IPS DF 4.7 (cell line): ENCODE data around the gene SNRPE.

Experiments used
- DNase-seq: peaks from one replicate; pipeline ENCODE4 v3.0.0-alpha.2; 2013; ENCODE audit warnings: low spot score; ENCODE audit errors: extremely low read depth

SNRPE gene

DNA sequence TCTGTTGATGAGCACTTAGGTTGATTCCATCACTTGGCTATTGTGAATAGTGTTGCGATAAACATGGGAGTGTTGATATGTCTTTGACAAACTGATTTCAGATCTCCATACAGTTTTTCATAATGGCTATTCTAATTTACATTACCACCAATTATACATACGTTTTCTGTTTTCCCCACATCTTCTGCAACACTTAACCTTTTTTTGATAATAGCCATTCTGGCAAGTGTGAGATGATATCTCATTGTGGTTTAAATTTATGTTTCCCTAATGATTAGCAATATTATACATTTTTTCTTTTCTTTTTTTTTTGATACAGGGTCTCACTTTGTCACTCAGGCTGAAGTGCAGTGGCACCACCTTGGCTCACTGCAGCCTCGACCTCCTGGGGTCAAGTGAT, 17.0 kb downstream of the SNRPE start:
- no peak for DNase-seq

DNA sequence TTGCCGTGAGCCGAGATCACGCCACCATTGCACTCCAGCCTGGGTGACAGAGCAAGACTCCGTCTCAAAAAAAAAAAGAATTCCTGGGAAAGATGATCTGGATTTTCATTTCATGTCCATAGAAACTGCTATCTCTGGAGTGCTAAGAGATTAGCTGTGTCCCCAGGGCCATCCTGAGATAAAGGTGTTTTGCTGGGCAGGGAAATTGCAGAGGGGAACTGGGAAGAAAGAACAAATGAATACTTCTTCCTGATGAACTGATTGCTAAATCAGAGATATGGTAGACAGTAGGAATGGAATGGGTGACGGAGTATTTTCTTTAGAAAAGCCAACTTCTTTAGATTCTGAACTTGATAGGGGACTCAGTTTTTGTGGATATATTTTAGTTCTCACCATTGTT, 19.2 kb downstream of the SNRPE start:
- no peak for DNase-seq

DNA sequence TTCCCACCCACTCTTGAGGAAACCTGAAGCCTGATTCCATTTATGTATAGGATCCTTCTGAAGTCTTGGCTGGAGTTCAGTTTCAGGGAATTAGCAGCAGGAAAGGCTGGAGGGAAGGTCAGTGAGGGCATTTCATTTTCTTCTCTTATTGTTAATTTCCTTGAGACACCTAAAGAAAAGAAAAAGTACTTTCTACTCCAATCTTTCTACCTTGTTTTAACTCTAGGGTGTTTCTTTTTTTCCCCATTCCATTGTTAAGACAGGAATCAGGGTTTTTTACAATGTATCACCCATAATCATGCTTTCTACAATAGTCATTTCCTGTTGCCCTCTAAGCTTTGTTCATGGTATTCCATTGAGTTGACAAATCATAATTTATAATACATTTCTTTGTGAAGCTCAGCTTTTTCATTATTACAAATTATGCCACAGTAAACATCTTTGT, 27.4 kb downstream of the SNRPE start:
- no peak for DNase-seq

DNA sequence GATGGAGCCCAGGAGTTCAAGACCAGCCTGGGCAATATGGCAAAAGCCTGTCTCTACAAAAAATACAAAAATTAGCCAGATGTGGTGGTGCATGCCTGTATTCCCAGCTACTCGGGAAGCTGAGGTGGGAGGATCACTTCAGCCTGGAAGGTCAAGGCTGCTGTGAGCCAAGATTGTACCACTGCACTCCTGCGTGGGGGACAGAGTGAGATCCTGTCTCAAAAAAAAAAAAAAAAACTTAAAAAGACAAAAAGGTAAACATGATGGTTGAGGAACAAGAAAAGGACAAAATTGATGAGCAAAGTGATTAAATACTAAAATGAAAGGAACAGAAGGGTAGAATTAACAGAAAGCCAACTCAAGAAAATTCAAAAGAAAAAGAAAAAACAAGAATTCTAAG, 30.6 kb downstream of the SNRPE start:
- no peak for DNase-seq

DNA sequence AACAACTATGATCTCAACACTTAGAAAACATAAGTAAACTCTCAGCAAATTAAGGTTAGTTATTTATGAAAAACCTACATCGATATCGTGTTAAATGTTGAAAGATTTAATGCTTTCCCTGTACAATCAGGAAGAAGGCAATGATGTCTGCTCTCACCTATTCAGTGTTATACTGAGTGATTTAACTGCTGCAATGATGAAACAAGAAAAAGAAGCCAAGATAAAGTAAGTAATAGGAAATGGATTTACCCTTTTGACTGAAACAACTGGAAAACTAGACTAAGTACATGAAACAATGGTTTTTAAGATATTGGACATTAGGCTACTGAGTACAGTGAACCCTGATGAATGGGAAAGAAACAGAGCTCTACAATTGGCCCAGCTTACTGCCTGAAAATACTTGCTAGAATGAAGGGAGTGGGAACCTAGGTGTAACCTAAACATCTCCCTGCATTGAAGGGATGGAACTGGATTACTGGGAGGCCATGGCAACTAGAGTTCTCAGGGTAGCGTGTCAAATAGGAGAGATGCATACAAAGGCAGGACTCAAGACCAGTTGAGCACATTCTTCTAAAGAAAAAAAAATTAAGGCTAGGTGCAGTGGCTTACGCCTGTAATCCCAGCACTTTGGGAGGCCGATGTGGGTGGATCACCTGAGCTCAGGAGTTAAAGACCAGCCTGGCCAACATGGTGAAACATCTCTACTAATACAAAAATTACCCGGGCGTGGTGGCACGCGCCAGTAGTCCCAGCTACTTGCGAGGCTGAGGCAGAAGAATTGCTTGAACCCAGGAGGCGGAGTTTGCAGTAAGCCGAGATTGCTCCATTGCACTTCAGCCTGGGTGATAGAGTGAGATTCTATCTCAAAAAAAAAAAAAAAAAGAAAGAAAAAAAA, 37.3 kb downstream of the SNRPE start:
- no peak for DNase-seq

DNA sequence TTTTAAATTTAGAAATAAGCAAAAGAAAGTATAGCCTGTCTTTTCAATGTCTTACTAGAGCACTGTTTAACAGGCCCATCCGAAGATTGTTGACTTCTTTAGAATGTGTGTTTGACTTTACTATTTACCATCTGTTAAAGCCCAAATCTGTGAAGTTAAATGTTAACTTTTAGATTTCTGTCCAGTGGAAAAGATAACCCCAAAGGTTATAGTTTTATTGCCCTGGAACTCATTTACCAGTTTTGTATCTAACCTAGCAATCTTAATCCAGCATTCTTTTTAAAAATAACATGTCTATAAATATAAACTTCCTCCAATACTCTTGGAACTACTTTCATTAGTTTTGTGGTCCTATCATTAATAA, 37.9 kb downstream of the SNRPE start:
- DNase-seq, result no peak

DNA sequence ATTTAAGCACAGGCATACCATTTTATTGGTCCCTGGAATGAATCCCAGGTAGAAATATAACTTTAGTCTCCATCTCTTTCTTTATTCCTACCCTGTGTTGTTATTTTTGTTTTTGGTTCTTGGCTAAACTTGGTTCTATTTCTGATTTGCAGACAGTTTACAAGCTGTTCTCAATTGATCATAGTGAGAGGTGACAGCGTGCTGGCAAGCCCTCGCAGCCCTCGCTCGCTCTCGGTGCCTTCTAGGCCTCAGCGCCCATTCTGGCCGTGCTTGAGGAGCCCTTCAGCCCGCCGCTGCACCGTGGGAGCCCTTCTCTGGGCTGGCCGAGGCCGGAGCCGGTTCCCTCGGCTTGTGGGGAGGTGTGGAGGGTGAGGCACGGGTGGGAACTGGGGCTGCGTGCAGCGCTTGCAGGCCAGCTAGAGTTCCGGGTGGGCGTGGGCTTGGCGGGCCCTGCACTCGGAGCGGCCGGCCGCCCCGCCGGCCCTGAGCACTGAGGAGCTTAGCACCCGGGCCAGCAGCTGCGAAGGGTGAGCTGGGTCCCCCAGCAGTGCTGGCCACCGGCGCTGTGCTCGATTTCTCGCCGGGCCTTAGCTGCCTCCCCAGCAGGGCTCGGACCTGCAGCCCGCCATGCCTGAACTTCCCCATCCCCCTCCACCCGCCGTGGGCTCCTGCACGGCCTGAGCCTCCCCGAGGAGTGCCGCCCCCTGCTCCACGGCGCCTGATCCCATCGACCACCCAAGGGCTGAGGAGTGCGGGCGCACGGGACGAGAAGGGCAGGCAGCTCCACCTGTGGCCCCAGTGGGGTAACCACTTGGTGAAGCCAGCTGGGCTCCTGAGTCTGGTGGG, 38.7 kb downstream of the SNRPE start:
- DNase-seq, result no peak

DNA sequence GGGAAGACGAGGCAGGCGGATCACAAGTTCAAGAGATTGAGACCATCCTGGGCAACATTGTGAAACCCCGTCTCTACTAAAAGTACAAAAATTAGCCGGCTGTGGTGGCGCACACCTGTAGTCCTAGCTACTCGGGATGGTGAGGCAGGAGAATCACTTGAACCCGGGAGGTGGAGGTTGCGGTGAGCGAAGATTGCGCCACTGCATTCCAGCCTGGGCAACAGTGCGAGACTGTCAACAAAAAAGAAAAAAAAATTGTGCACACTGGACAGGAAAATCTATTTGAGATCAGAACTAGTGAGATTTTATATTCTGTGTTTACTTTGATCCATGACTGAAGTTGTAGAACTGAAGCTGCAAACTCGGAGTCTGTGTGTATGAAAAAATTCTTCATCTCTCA, 40.2 kb downstream of the SNRPE start:
- no peak for DNase-seq

DNA sequence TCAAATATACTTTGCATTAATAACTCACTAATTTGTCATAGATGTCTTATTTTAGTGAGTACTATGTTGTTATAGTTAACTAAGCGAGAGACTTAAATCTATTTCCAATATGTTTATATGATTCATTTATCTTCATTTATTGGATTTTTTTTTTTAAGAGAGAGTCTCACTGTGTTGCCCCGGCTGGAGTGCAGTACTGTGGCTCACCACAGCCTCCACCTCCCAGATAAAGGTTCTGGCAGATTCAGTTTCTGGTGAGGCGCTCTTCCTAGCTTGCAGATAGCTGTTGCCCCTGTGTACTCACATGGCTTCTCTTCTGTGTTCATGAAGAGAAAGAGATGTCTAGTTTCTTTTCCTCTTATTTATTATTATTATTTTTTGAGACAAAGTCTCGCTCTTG, 43.9 kb downstream of the SNRPE start:
- DNase-seq, result no peak

DNA sequence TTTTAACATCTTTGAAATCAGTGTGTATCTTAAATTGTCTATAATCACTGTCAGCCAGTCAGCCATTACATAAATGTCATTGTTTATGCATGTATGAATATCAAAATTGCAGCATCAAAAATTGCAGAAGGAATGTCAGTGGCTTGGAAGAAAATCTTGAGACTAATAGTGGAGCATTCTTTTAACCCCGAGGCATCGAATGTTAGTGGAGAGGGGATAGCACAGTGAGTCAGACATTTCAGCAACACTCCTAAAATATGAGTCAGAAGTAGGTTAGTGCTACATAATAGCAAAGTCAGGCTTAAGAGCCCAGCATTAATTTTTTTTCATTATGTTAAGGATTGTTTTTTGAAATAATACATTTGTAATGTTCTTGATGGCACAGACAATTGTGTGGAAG, 45.5 kb downstream of the SNRPE start:
- no peak for DNase-seq

DNA sequence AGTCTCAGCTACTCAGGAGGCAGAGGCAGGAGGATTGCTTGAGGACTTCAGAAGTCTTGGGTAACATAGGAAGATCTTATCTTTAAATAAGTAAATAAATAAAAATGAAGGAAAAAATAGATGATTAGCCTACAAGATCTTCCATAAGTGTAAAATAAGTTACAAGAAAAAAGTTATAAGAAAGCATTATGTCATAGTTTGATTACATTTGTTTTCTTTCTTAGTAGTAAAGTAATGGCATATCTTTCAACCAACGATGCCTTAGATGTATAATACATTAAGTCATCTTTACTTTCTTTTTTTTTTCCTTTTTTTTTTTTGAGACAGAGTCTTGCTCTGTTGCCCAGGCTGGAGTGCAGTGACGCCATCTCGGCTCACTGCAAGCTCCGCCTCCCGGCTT, 46.5 kb downstream of the SNRPE start:
- no peak for DNase-seq

DNA sequence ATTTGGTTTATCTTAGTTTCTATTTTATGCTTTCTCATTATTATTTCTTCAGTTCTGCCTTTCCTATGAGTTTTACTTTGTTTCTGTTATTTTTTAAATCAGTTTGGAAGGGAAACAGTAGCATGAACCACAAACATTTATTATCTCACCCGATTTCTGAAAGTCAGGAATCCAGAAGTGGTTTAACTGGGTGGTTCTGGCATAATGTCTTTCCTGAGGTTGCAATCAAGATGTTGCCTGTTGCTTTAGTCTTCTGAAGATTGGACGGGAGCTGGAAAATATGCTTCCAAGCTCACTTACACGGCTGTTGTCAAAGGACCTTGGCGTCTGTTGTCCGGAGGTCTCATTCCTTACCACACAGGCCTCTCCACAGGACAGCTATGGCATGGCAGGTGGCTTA, 50.4 kb downstream of the SNRPE start:
- no peak for DNase-seq

DNA sequence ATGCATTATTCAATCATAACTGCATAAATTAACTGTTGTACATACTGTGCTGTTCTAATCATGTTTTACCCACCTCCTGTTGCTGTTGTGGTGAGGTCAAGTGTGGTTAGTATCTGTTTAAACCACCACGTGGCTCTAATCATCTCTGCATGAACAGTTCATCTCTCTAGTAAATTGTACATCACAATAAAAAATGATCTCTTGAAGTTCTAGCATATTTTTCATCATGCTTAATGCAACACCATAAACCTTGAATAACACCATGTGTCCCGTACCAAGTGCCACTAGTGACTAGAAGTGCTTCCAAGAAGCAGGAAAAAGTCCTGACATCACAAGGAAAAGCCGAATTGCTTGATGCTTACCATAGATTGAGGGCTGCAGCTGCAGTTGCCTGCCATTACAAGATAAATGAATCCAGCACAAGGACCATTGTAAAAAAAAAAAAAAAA, 51.7 kb downstream of the SNRPE start:
- DNase-seq, result no peak

DNA sequence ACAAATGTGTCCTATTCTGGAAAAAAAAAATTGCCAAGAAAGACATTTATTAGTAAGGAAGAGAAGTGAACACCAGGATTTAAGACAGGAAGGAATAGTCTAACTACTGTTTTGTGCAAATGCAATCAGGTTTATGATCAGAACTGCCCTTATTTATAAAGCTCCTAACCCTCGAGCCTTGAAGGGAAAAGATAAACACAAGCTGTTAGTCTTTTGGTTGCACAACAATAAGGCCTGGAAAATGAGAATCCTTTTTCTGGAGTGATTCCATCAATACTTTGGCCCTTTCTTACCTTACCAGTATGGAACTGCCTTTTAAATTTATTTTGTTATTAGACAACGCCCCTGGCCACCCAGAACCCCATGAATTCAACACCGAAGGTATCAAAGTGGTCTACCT, 52.9 kb downstream of the SNRPE start:
- no peak for DNase-seq

DNA sequence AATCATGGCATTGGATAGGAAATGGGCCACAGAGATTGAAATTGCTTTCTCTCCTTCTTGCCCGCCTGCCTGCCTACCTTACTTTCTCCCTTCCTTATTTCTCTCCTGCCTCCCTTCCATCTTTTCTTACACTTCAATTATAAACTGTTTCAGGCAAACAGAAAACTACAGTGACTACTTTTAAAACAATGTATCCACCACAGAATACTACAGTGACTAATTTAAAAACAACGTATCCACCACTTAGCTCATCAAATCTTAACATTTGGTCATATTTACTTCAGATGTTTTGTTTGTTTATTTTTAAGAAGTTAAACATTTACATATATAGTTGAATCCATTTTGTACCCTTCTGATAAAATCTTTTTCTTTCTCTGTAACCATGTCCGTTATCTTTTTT, 54.4 kb downstream of the SNRPE start:
- no peak for DNase-seq

DNA sequence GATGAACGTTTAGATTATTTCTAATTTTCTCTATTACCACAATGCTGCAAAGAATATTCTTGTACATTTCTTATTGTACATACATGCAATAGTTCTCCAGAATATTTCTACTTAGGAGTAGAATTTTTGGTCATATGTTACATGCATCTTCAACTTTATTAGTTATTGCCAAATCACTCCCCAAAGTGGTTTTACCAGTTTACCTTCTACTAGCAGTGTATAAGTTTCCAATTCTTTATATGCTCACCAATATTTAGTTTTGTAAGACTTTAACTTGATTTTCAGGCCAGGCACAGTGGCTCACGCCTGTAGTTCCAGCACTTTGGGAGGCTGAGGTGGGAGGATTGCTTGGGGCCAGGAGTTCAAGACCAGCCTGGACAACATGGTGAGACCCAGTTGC, 55.4 kb downstream of the SNRPE start:
- no peak for DNase-seq
